Measurements from ENCODE around the gene PAGE3.

DNA sequence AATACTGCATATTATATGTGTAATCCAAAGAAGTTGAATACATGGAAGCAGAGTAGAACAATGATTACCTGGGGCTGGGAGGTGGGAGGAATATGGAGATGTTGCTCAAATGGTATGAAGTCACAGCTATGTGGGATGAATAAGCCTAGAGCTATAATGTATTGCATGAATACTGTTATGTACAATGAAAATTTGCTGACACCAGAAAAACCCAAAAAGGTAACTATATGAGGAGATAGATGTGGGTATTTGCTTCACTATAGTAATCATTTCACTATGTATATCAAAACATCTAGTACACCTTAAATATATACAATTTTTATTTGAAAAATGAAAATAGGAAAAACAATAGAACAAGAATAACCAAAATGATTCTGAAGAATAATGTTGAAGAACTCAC is 11.2 kb downstream of the PAGE3 start:
- TF ChIP-seq CTCF (IDR thresholded peaks at IDR 0.05) = no peak
- no peak for TF ChIP-seq POLR2A (IDR thresholded peaks at IDR 0.05)

Measured in esophagus squamous epithelium (tissue), 4 donors.